Right hindlimb (tissue), 1 donor: ENCODE data around the gene SEM1.
"Not testable (repeated sequence)": the region's sequence is repeated elsewhere in the genome, so short reads cannot be mapped to it uniquely, and the experiment has no call there.

ENCODE experiments used
- DNase-seq: peaks from one replicate; pipeline ENCODE4 v3.0.0-alpha.2; 2018

Gene SEM1

GRCh38 chr7:96658022-96658412 lies 51.6 kb downstream of the SEM1 start:
- no peak for DNase-seq

DNA sequence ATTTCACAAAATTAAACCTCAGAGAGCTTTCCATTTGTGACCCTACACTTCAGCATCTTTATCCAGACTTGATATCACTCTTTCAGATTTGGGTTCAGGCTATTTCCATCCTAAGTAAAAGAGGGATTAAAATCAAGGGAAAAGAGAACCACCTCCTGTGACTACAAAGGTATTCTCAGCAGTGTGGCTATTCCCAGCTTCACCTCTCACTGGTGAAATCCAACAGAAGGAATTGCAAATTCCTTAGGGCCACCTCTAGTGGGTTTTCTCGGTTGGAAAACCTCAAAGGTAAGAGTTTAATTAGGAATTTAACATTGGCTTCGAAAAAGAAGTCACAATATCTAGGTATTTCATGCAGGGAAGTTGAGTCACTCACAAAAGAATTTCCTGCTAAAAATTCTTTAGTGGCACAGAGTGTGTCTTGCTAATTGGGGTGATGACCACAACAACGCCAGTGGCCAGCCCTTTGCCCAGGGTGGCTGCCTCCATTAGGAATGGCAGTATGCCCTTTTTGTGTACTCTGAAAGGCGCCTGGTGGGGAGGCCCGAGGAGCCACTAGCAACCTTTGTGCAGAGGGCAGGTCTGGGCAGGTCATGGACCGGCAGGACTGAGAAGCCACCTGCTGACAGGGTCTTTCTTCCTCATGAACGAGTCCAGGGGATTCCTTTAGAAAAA lies 52.2 kb downstream of the SEM1 start:
- DNase-seq = no peak

- no peak for DNase-seq
These were observed 53.7 kb downstream of the SEM1 start for GRCh38 chr7:96655956-96656355.

DNA sequence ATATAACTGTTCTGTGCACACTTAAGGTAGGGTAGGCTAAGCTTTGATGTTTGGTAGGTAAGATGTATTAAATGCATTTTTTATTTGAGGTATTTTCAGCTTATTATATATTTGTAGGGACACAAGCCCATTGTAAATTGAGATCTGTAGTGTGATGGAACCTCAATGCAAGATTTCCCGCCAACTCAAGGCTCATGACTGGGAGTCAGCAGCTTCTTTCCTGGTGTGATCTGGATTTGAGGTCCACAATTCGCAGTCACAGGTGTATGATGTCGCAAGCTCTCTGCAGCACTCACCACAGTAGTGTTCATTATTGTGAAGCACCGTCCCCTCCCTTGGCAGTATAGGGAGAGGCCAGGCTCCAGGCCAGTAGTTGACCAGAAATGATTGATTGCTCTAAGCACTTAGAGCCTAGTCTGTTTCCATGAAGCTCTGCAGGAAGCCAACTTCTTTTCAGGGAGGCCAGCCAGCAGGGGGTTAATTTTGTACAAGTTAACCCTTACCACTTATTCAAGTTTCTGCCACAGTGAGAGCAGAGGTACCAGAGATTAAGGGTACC lies 54.9 kb downstream of the SEM1 start:
- no peak for DNase-seq

DNA sequence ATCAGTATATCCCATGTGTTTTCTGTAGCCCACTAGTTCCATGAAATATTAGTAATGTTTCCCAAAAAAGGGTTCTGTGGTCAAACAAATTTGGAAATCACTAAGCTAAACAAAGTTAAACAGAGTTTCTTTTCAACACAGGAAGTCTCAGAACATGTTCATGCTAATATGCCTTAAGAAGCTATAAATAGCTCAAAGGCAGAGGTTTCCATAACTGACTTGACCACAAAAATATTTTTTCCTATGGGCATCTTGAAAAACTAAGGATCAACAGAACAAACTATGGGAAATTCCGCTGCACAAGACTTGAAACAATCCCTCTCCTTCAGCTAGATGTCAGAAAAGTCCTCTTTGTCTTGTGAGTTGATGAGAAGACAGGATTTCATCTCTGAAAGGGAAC lies 59.7 kb downstream of the SEM1 start:
- DNase-seq = no peak

GRCh38 chr7:96648784-96649183 lies 60.9 kb downstream of the SEM1 start:
- DNase-seq = no peak

DNA sequence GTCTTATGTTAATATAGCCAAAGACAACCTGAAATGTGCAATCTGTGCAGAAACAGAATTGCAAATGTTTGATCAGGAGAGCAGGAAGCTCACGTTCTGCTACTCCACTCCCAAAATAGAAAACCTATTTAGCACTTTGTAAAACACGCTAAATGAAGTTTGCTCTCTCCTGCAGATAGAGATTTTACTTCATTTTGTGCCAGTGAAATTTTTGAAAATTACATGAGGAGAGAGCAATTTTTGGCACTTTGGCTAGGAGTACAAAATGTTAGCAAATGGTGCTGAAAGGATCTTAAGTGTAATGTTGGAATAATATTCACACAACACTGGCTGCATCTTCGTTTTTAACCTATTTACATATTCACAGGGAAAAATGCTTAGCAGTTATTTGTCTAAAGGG lies 61.9 kb downstream of the SEM1 start:
- DNase-seq = no peak

DNA sequence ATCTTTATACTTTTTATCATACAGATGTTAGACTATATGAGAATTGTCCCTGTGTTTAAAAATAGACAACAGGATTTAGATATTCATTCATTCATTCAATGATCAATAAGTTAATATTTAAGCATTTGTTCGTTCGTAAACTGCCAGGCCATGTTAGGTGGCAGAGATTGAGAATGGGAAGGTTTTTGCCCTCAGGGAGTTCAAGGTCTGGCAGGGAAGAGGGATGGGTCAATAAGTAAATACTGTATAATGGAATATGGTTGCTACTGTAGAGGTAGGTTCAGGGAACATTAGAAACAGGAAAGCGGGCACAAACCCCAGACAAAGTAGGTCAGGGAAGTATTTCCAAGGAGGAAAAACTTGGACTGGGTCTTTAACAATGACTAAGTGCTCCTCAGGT lies 64.6 kb downstream of the SEM1 start:
- DNase-seq = no peak

DNA sequence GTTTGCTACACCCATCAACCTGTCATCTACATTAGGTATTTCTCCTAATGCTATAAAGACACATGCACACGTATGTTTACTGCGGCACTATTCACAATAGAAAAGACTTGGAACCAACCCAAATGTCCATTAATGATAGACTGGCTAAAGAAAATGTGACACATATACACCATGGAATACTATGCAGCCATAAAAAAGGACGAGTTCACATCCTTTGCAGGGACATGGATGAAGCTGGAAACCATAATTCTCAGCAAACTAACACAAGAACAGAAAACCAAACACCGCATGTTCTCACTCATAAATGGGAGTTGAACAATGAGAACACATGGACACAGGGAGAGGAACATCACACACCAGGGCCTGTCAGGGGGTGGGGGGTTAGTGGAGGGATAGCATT lies 66.2 kb downstream of the SEM1 start:
- not testable (repeated sequence) for DNase-seq

DNA sequence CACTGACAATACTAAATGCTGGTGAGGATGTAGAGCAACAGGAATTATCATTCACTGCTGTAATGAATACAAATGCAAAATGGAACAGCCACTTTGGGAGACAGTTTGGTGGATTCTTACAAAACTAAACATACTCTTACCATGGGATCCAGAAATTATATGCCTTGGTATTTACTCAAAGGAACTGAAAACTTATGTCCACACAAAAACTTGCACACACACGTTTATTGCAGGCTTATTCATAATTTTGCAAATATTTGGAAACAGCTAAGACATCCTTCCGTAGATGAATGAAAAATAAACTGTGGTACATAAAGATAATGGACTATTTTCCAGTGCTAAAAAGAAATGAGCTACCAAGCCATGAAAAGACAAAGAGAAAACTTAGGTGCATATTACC lies 69.6 kb downstream of the SEM1 start:
- DNase-seq = no peak
